HL-60 (cell line): ENCODE data around the gene PRDM5.

Experiments used
- GABPA ChIP-seq: IDR thresholded peaks from 2 replicates; pipeline ENCODE4 v1.6.1; 2012; ENCODE audit warnings: low read depth
- POLR2AphosphoS5 ChIP-seq: IDR thresholded peaks from 2 replicates; pipeline ENCODE4 v1.6.1; 2012; ENCODE audit warnings: low read depth
- SPI1 ChIP-seq: IDR thresholded peaks from 2 replicates; pipeline ENCODE4 v1.6.1; 2012; ENCODE audit warnings: low read depth, mild to moderate bottlenecking, borderline replicate concordance
- TF ChIP-seq, protein P1 (sequence below): IDR thresholded peaks from one replicate; pipeline ENCODE4 v1.5.1; 2011; ENCODE audit warnings: low read length, control low read depth, inconsistent platforms; ENCODE audit not compliant: insufficient read depth
- TF ChIP-seq, protein P2 (sequence below): IDR thresholded peaks from 2 replicates; pipeline ENCODE4 v1.6.1; 2012; ENCODE audit warnings: low read depth; ENCODE audit not compliant: insufficient replicate concordance

DNA sequence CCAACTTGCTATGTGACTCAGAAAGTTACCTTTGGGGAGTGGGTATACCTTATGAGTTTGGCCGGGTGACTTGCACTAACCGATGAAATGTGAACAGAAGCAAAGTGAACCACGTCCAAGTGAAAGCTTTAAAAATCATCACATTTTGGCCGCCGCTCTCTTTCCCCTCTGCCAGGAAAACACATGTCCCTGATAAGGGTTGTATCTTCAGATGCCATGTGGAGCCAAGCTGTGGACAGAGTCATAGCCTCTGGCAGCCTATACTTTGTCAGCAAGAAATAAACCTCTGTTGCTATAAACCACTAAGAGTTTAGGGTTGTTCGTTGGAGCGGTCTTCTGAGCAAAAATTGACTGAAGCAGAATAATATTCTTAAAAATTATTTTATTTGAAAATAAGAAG, 92.3 kb downstream of the PRDM5 start:
- TF ChIP-seq, protein P1, sequence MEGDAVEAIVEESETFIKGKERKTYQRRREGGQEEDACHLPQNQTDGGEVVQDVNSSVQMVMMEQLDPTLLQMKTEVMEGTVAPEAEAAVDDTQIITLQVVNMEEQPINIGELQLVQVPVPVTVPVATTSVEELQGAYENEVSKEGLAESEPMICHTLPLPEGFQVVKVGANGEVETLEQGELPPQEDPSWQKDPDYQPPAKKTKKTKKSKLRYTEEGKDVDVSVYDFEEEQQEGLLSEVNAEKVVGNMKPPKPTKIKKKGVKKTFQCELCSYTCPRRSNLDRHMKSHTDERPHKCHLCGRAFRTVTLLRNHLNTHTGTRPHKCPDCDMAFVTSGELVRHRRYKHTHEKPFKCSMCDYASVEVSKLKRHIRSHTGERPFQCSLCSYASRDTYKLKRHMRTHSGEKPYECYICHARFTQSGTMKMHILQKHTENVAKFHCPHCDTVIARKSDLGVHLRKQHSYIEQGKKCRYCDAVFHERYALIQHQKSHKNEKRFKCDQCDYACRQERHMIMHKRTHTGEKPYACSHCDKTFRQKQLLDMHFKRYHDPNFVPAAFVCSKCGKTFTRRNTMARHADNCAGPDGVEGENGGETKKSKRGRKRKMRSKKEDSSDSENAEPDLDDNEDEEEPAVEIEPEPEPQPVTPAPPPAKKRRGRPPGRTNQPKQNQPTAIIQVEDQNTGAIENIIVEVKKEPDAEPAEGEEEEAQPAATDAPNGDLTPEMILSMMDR, result no peak
- TF ChIP-seq POLR2AphosphoS5, result no peak
- TF ChIP-seq, protein P2, sequence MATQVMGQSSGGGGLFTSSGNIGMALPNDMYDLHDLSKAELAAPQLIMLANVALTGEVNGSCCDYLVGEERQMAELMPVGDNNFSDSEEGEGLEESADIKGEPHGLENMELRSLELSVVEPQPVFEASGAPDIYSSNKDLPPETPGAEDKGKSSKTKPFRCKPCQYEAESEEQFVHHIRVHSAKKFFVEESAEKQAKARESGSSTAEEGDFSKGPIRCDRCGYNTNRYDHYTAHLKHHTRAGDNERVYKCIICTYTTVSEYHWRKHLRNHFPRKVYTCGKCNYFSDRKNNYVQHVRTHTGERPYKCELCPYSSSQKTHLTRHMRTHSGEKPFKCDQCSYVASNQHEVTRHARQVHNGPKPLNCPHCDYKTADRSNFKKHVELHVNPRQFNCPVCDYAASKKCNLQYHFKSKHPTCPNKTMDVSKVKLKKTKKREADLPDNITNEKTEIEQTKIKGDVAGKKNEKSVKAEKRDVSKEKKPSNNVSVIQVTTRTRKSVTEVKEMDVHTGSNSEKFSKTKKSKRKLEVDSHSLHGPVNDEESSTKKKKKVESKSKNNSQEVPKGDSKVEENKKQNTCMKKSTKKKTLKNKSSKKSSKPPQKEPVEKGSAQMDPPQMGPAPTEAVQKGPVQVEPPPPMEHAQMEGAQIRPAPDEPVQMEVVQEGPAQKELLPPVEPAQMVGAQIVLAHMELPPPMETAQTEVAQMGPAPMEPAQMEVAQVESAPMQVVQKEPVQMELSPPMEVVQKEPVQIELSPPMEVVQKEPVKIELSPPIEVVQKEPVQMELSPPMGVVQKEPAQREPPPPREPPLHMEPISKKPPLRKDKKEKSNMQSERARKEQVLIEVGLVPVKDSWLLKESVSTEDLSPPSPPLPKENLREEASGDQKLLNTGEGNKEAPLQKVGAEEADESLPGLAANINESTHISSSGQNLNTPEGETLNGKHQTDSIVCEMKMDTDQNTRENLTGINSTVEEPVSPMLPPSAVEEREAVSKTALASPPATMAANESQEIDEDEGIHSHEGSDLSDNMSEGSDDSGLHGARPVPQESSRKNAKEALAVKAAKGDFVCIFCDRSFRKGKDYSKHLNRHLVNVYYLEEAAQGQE, result no peak
- TF ChIP-seq GABPA, result no peak
- no peak for TF ChIP-seq SPI1
